Measurements from ENCODE around the gene TGFBR3. TPM values are rescaled to one million over a fixed set of nuclear protein-coding genes. Genes with fewer than 3 reads are reported as not detected.
"Not testable (repeated sequence)": the region's sequence is repeated elsewhere in the genome, so short reads cannot be mapped to it uniquely, and the experiment has no call there.

The TGFBR3 gene
- total RNA-seq, 1 donor from 2014 or later = 29.9 TPM

DNA sequence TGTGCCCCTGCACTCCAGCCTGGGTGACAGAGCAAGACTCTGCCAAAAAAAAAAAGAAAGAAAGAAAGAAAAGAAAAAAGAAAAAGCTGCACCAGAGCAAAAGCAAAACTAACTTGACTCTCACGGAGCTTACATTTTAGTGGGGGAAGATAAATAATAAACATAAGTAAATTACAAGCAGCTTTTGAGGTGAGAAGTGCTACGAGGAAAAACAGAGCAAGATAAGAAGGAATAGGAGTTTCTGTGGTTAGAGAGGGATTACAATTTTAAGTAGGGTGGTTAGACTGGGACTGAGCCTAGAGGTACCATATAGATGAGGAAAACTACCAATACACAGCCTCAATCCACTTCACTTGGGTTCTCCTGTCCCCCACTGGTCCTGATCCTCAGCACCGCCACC lies 43.9 kb downstream of the TGFBR3 start:
- H3K27me3 Mint-ChIP-seq (ENCODE audit: low read depth) = no peaks in the 10 kb centered on the region
- DNase-seq (ENCODE audit: low spot score) = no peak
- no peak overlapping the region for H3K27ac Mint-ChIP-seq
- H3K36me3 Mint-ChIP-seq (ENCODE audit: low read depth) = peaks cover 21% of the 10 kb centered on the region
- intact Hi-C loops (cut with micrococcal nuclease) = no loop called here
- H3K4me1 Mint-ChIP-seq (ENCODE audit: low read depth) = peaks cover 11% of the 10 kb centered on the region
- H3K4me3 Mint-ChIP-seq (ENCODE audit: low read depth) = no peak overlapping the region
- H3K9me3 Mint-ChIP-seq = peaks cover 16% of the 10 kb centered on the region

- H3K27me3 Mint-ChIP-seq (ENCODE audit: low read depth); intact Hi-C loops (cut with micrococcal nuclease); DNase-seq (ENCODE audit: low spot score); H3K27ac Mint-ChIP-seq; H3K4me3 Mint-ChIP-seq (ENCODE audit: low read depth): not testable (repeated sequence)
- Mint-ChIP-seq H3K36me3 (ENCODE audit: low read depth) (peaks cover 17% of the 10 kb centered on the region), H3K4me1 (ENCODE audit: low read depth) (peaks cover 11% of the 10 kb centered on the region), H3K9me3 (peaks cover 16% of the 10 kb centered on the region)
These were observed 45.7 kb downstream of the TGFBR3 start for GRCh38 chr1:91840276-91840675.

DNA sequence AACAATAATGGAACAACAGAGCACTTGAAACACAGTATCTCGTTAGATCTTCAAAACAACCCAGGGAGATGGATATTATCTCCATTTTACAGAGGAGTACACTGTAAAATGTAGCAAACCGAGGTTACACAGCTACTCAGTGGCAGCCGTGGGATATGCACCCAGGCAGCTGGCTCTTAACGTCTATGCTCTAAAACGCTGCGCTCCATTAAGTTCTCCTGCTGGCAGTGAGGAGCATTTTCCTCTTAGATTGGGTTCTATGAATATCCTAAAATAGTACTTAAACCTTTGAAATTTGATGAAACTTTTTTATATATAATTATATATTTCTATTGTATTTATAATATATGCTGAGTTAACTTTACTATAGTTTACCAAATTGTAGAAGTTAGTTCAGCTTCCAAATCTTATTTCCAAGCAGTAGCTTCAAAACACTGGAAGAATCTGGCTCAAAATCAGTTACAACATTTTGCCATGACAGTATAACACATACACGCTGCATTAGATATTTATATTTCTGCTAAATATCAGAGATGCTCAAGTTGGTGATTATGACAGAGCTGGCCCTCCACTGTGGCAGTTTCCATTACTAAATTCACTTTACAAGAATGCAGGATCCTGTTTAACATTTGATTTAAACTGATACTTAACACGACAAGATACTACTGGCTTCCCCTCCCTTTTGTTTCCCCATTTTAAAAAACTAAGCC lies 49.5 kb downstream of the TGFBR3 start:
- H3K4me3 Mint-ChIP-seq (ENCODE audit: low read depth) = no peak overlapping the region
- no peak overlapping the region for H3K27ac Mint-ChIP-seq
- DNase-seq (ENCODE audit: low spot score) = no peak
- H3K27me3 Mint-ChIP-seq (ENCODE audit: low read depth) = no peaks in the 10 kb centered on the region
- intact Hi-C loops (cut with micrococcal nuclease) = no loop called here
- H3K9me3 Mint-ChIP-seq = no peaks in the 10 kb centered on the region
- peaks cover 4% of the 10 kb centered on the region for H3K4me1 Mint-ChIP-seq (ENCODE audit: low read depth)
- H3K36me3 Mint-ChIP-seq (ENCODE audit: low read depth) = no peaks in the 10 kb centered on the region

DNA sequence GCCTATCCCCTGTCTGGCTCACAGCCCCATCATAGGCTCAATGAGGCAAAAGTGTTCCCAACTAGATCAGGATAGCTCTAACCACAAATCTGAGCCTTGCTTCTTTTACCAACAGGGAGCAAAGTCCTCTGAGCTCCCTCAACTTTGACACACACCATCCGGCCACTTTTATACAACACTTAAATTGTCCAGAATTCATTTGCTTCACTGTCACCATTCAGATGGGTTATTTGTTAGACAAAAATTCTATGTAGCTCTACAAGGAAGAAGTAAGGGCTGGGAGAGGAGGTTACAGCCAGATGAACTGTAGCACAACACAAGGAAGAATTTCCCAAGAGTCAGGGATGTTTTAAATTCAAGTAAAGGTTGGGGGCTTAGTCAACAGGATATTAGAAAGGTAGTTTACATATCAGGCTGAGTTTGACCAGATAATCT lies 50.8 kb downstream of the TGFBR3 start:
- H3K4me1 Mint-ChIP-seq (ENCODE audit: low read depth) = peaks cover 17% of the 10 kb centered on the region
- no peak overlapping the region for H3K4me3 Mint-ChIP-seq (ENCODE audit: low read depth)
- H3K36me3 Mint-ChIP-seq (ENCODE audit: low read depth) = no peaks in the 10 kb centered on the region
- intact Hi-C loops (cut with micrococcal nuclease) = no loop called here
- H3K9me3 Mint-ChIP-seq = no peaks in the 10 kb centered on the region
- DNase-seq (ENCODE audit: low spot score) = no peak
- H3K27ac Mint-ChIP-seq = no peak overlapping the region
- no peaks in the 10 kb centered on the region for H3K27me3 Mint-ChIP-seq (ENCODE audit: low read depth)

DNA sequence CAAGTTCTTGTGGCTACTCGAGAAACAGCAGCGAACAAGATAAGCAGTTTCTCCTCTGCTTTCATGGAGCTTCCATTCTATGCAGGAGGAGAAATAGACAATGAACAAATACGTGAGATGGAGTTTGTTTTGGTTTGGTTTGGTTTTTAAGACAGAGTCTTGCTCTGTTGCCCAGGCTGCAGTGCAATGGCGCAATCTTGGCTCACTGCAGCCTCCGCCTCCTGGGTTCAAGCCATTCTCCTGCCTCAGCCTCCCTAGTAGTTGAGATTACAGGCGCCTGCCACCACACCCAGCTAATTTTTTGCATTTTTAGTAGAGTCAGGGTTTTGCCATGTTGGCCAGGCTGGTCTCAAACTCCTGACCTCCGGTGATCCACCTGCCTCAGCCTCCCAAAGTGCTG lies 51.4 kb downstream of the TGFBR3 start:
- intact Hi-C loops (cut with micrococcal nuclease); DNase-seq (ENCODE audit: low spot score); H3K27ac Mint-ChIP-seq; H3K4me3 Mint-ChIP-seq (ENCODE audit: low read depth); H3K36me3 Mint-ChIP-seq (ENCODE audit: low read depth); H3K27me3 Mint-ChIP-seq (ENCODE audit: low read depth); H3K9me3 Mint-ChIP-seq: not testable (repeated sequence)
- H3K4me1 Mint-ChIP-seq (ENCODE audit: low read depth) = peaks cover 18% of the 10 kb centered on the region

GRCh38 chr1:91833946-91834345 lies 52.0 kb downstream of the TGFBR3 start:
- no peak for DNase-seq (ENCODE audit: low spot score)
- Mint-ChIP-seq H3K4me1 (ENCODE audit: low read depth) (peaks cover 18% of the 10 kb centered on the region), H3K36me3 (ENCODE audit: low read depth) (no peaks in the 10 kb centered on the region), H3K27me3 (ENCODE audit: low read depth) (no peaks in the 10 kb centered on the region), H3K9me3 (no peaks in the 10 kb centered on the region), H3K4me3 (ENCODE audit: low read depth) (no peak overlapping the region), H3K27ac (no peak overlapping the region)
- intact Hi-C loops (cut with micrococcal nuclease) = no loop called here

- Mint-ChIP-seq H3K9me3 (no peaks in the 10 kb centered on the region), H3K4me1 (ENCODE audit: low read depth) (peaks cover 21% of the 10 kb centered on the region), H3K36me3 (ENCODE audit: low read depth) (no peaks in the 10 kb centered on the region), H3K27ac (peak overlapping the region; percentile 30), H3K4me3 (ENCODE audit: low read depth) (no peak overlapping the region), H3K27me3 (ENCODE audit: low read depth) (no peaks in the 10 kb centered on the region)
- no peak for DNase-seq (ENCODE audit: low spot score)
- intact Hi-C loops (cut with micrococcal nuclease) = no loop called here
These were observed 54.6 kb downstream of the TGFBR3 start for GRCh38 chr1:91831132-91831930.

- peak overlapping the region; percentile 30 for H3K27ac Mint-ChIP-seq
- intact Hi-C loops (cut with micrococcal nuclease) = no loop called here
- H3K4me3 Mint-ChIP-seq (ENCODE audit: low read depth) = no peak overlapping the region
- H3K36me3 Mint-ChIP-seq (ENCODE audit: low read depth) = no peaks in the 10 kb centered on the region
- no peaks in the 10 kb centered on the region for H3K27me3 Mint-ChIP-seq (ENCODE audit: low read depth)
- no peak for DNase-seq (ENCODE audit: low spot score)
- H3K4me1 Mint-ChIP-seq (ENCODE audit: low read depth) = peaks cover 21% of the 10 kb centered on the region
- no peaks in the 10 kb centered on the region for H3K9me3 Mint-ChIP-seq
These were observed 55.5 kb downstream of the TGFBR3 start for GRCh38 chr1:91830242-91831131.

GRCh38 chr1:91829293-91830153 lies 56.4 kb downstream of the TGFBR3 start:
- intact Hi-C loops (cut with micrococcal nuclease) = no loop called here
- H3K4me3 Mint-ChIP-seq (ENCODE audit: low read depth) = no peak overlapping the region
- H3K9me3 Mint-ChIP-seq = no peaks in the 10 kb centered on the region
- no peaks in the 10 kb centered on the region for H3K27me3 Mint-ChIP-seq (ENCODE audit: low read depth)
- H3K36me3 Mint-ChIP-seq (ENCODE audit: low read depth) = no peaks in the 10 kb centered on the region
- DNase-seq (ENCODE audit: low spot score) = no peak
- no peak overlapping the region for H3K27ac Mint-ChIP-seq
- peaks cover 21% of the 10 kb centered on the region for H3K4me1 Mint-ChIP-seq (ENCODE audit: low read depth)

DNA sequence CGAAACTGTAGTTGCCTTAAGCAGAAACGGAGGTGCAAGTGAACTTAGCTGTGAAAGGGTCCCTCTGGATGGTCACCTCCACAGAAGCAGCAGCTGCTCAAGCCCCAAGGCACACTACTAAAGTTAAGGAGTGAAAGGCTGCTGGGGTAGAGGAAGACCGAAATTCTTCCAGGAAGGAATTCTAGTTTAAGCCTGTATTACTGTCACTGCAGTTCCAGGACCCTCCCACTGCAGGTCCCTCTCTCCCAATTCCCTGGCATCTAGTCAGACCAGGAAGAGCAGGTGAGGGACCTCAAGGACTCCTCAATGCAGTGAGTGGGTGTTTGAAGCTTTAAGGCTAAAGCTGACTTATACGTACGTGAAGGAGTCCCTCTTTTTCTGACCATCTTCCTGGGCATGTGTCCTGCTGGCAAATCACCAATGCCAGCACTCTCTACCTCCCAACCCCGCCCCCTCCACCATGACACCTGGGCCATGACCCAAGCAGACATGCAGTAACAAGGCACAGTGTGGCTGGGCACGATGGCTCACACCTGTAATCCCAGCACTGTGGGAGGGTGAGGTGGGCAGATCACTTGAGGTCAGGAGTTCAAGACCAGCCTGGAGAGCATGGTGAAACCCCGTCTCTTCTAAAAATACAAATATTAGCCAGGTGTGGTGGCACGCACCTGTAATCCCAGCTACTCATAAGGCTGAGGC lies 57.2 kb downstream of the TGFBR3 start:
- no peak for DNase-seq (ENCODE audit: low spot score)
- H3K36me3 Mint-ChIP-seq (ENCODE audit: low read depth) = no peaks in the 10 kb centered on the region
- H3K4me1 Mint-ChIP-seq (ENCODE audit: low read depth) = peaks cover 17% of the 10 kb centered on the region
- H3K4me3 Mint-ChIP-seq (ENCODE audit: low read depth) = no peak overlapping the region
- H3K27me3 Mint-ChIP-seq (ENCODE audit: low read depth) = no peaks in the 10 kb centered on the region
- H3K27ac Mint-ChIP-seq = no peak overlapping the region
- no peaks in the 10 kb centered on the region for H3K9me3 Mint-ChIP-seq
- intact Hi-C loops (cut with micrococcal nuclease) = no loop called here

GRCh38 chr1:91827459-91828321 lies 58.3 kb downstream of the TGFBR3 start:
- Mint-ChIP-seq H3K27me3 (ENCODE audit: low read depth) (no peaks in the 10 kb centered on the region), H3K4me3 (ENCODE audit: low read depth) (no peak overlapping the region), H3K36me3 (ENCODE audit: low read depth) (no peaks in the 10 kb centered on the region), H3K9me3 (no peaks in the 10 kb centered on the region), H3K27ac (no peak overlapping the region), H3K4me1 (ENCODE audit: low read depth) (peaks cover 20% of the 10 kb centered on the region)
- DNase-seq (ENCODE audit: low spot score) = no peak
- intact Hi-C loops (cut with micrococcal nuclease) = no loop called here

Data from activated T-helper 2 cell treated with anti-CD3 and anti-CD28 coated beads, Interferon-gamma antibody, Interleukin-2, Interleukin-4, amounts not matched to agents 10 μg/mL and 5 μg/mL and 100 μg/mL, durations not matched to agents 14 hours and 24 hours and 36 hours (primary cell).